Mammary epithelial cell (primary cell): ENCODE measurements around the gene CDH13.

Source experiments
- EZH2 ChIP-seq: IDR thresholded peaks from 2 replicates; pipeline ENCODE4 v1.6.1; 2012; ENCODE audit warnings: low read length, inconsistent platforms, borderline replicate concordance
- TF ChIP-seq, protein P1 (sequence below), 2 donors: IDR thresholded peaks in 1 of 2; conservative IDR thresholded peaks in 1 of 2; 2 replicates each; pipeline ENCODE4 v1.5.1; 2011 to 2012; ENCODE audit warnings: inconsistent platforms in 2 of 2, low read length in 2 of 2, mild to moderate bottlenecking in 2 of 2, control low read depth in 1 of 2, low read depth in 1 of 2; ENCODE audit not compliant: insufficient read depth in 1 of 2; ENCODE audit errors: extremely low read depth in 1 of 2

DNA sequence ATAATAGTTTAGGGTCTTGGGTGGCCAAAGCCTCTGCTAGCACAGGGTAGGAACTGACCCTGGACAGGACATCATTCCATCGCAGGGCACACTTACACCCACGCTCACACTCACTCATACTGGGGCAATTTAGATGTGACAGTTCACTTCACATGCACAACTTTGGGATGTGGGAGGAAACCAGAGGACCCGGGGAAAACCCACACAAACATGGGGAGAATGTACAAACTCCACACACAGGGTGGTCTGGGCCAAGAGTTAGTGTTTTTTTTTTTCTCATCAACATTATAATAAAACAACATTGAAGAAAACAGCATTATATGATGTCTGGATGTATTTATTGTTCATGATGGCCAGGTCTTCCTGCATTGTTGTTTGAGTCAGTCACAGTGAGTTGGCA, 93.6 kb downstream of the CDH13 start:
- TF ChIP-seq, protein P1, sequence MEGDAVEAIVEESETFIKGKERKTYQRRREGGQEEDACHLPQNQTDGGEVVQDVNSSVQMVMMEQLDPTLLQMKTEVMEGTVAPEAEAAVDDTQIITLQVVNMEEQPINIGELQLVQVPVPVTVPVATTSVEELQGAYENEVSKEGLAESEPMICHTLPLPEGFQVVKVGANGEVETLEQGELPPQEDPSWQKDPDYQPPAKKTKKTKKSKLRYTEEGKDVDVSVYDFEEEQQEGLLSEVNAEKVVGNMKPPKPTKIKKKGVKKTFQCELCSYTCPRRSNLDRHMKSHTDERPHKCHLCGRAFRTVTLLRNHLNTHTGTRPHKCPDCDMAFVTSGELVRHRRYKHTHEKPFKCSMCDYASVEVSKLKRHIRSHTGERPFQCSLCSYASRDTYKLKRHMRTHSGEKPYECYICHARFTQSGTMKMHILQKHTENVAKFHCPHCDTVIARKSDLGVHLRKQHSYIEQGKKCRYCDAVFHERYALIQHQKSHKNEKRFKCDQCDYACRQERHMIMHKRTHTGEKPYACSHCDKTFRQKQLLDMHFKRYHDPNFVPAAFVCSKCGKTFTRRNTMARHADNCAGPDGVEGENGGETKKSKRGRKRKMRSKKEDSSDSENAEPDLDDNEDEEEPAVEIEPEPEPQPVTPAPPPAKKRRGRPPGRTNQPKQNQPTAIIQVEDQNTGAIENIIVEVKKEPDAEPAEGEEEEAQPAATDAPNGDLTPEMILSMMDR (conservative IDR thresholded peaks at IDR 0.05 in 1 of 2, IDR thresholded peaks at IDR 0.05 in 1 of 2; ENCODE audit: extremely low read depth in 1 of 2, insufficient read depth in 1 of 2, low read depth in 1 of 2, low read length in 2 of 2): no peak
- no peak for TF ChIP-seq EZH2
